Liver (tissue), 9 donors: ENCODE measurements around the gene MT1A. TPM values are rescaled to one million over a fixed set of nuclear protein-coding genes. Genes with fewer than 3 reads are reported as not detected.
A peak's percentile ranks its signal among the peaks of the same experiment; 100 is the strongest.

ENCODE experiments used
- DNase-seq: peaks from one replicate; pipeline ENCODE4 v3.0.0-alpha.2; 2017; ENCODE audit warnings: low spot score
- H3K27ac ChIP-seq, 2 donors: one replicate each; pipeline ENCODE4 v1.7.0; 2013; ENCODE audit warnings: inconsistent platforms in 2 of 2, low read length in 2 of 2, control low read depth in 1 of 2, low read depth in 1 of 2, mild to moderate bottlenecking in 1 of 2
- H3K27me3 ChIP-seq, 4 donors: one replicate each; pipeline versions ENCODE4 v1.6.1 to v1.7.0; 2013; ENCODE audit warnings: low read length in 3 of 4, inconsistent platforms in 1 of 4, mild to moderate bottlenecking in 1 of 4, moderate library complexity in 1 of 4; ENCODE audit not compliant: control insufficient read depth in 4 of 4, insufficient read depth in 4 of 4
- H3K36me3 ChIP-seq, 4 donors: one replicate each; pipeline versions ENCODE4 v1.6.1 to v1.7.0; 2013; ENCODE audit warnings: low read length in 3 of 4, mild to moderate bottlenecking in 3 of 4, low read depth in 1 of 4, moderate library complexity in 1 of 4; ENCODE audit not compliant: control insufficient read depth in 4 of 4, insufficient read depth in 3 of 4
- H3K4me1 ChIP-seq, 4 donors: one replicate each; pipeline versions ENCODE4 v1.6.1 to v1.7.0; 2013; ENCODE audit warnings: low read length in 3 of 4, mild to moderate bottlenecking in 3 of 4, moderate library complexity in 1 of 4; ENCODE audit not compliant: control insufficient read depth in 4 of 4, insufficient read depth in 4 of 4
- H3K4me3 ChIP-seq, 3 donors: one replicate each; pipeline versions ENCODE4 v1.6.1 to v1.7.0; 2013; ENCODE audit warnings: low read length in 3 of 3, control low read depth in 1 of 3, low read depth in 1 of 3, mild to moderate bottlenecking in 1 of 3
- H3K9ac ChIP-seq, 2 donors: one replicate each; pipeline ENCODE4 v1.7.0; 2013; ENCODE audit warnings: low read length in 2 of 2, mild to moderate bottlenecking in 2 of 2, moderate library complexity in 2 of 2, control low read depth in 1 of 2, low read depth in 1 of 2
- H3K9me3 ChIP-seq, 4 donors: one replicate each; pipeline versions ENCODE4 v1.6.1 to v1.7.0; 2013; ENCODE audit warnings: low read length in 3 of 4; ENCODE audit not compliant: control insufficient read depth in 4 of 4
- EGR1 ChIP-seq, 2 donors: IDR thresholded peaks; 2 replicates each; pipeline ENCODE4 v1.6.1; 2016 to 2018; ENCODE audit warnings: antibody characterized with exemption in 2 of 2, low read depth in 2 of 2
- FOXA1 ChIP-seq: IDR thresholded peaks from 2 replicates; pipeline ENCODE4 v1.6.1; 2016; ENCODE audit warnings: antibody characterized with exemption
- GABPA ChIP-seq, 2 donors: IDR thresholded peaks in 1 of 2; conservative IDR thresholded peaks in 1 of 2; 2 replicates each; pipeline ENCODE4 v1.6.1; 2016; ENCODE audit warnings: antibody characterized with exemption in 2 of 2, mild to moderate bottlenecking in 1 of 2, moderate library complexity in 1 of 2
- HNF4A ChIP-seq, 2 donors: conservative IDR thresholded peaks; 2 replicates each; pipeline ENCODE4 v1.6.1; 2016; ENCODE audit warnings: antibody characterized with exemption in 2 of 2, mild to moderate bottlenecking in 2 of 2
- HNF4G ChIP-seq: IDR thresholded peaks from 2 replicates; pipeline ENCODE4 v1.6.1; 2016; ENCODE audit warnings: antibody characterized with exemption
- JUND ChIP-seq, 2 donors: IDR thresholded peaks; 2 replicates each; pipeline ENCODE4 v1.6.1; 2016; ENCODE audit warnings: antibody characterized with exemption in 2 of 2
- MAX ChIP-seq: IDR thresholded peaks from 2 replicates; pipeline ENCODE4 v1.6.1; 2016; ENCODE audit warnings: antibody characterized with exemption
- NR2F2 ChIP-seq: IDR thresholded peaks from 2 replicates; pipeline ENCODE4 v1.6.1; 2016; ENCODE audit warnings: antibody characterized with exemption
- RAD21 ChIP-seq, 2 donors: IDR thresholded peaks; 2 replicates each; pipeline ENCODE4 v1.6.1; 2016; ENCODE audit warnings: antibody characterized with exemption in 2 of 2, mild to moderate bottlenecking in 2 of 2
- RXRA ChIP-seq, 2 donors: IDR thresholded peaks; 2 replicates each; pipeline ENCODE4 v1.6.1; 2017 to 2018; ENCODE audit warnings: antibody characterized with exemption in 2 of 2, mild to moderate bottlenecking in 1 of 2
- SP1 ChIP-seq: IDR thresholded peaks from 2 replicates; pipeline ENCODE4 v1.6.1; 2018; ENCODE audit warnings: antibody characterized with exemption, mild to moderate bottlenecking
- TAF1 ChIP-seq: conservative IDR thresholded peaks from 2 replicates; pipeline ENCODE4 v1.6.1; 2016; ENCODE audit warnings: antibody characterized with exemption, mild to moderate bottlenecking
- YY1 ChIP-seq: IDR thresholded peaks from 2 replicates; pipeline ENCODE4 v1.6.1; 2016; ENCODE audit warnings: antibody characterized with exemption, mild to moderate bottlenecking
- WGBS: extraction: QIAGEN DNeasy Blood & Tissue Kit; methylation state at CpG from one replicate; pipeline ENCODE4 v1.1.7; 2013; 5-methylcytosine and 5-hydroxymethylcytosine counted together
- polyA plus RNA-seq, 2 donors: library from polyadenylated mRNA; stranded (reverse) in 1 of 2; unstranded in 1 of 2; fragments of 200-250 nt in 1 of 2; fragments of >200 nt in 1 of 2; fragmentation: Nextera tagmentation in 1 of 2; extraction: Ambion mirVana in 1 of 2; gene quantifications; one replicate each; pipeline versions ENCODE4 v1.2.1 to v1.2.3, GENCODE V29; 2013 to 2015
- total RNA-seq, 2 donors: library from RNA; depleted of rRNA; stranded (reverse); fragments of >200 nt; gene quantifications; one replicate each; pipeline ENCODE4 v1.2.3, GENCODE V29; 2014
- TF ChIP-seq, protein P1 (sequence below): IDR thresholded peaks from 2 replicates; pipeline ENCODE4 v1.6.1; 2016; ENCODE audit warnings: antibody characterized with exemption, mild to moderate bottlenecking
- TF ChIP-seq, protein P2 (sequence below): IDR thresholded peaks from 2 replicates; pipeline ENCODE4 v1.6.1; 2016; ENCODE audit warnings: antibody characterized with exemption
- TF ChIP-seq, protein P3 (sequence below): IDR thresholded peaks from 2 replicates; pipeline ENCODE4 v1.6.1; 2016; ENCODE audit warnings: antibody characterized with exemption
- donor health status: healthy.
- donor health status: healthy.
- donor health status: healthy.
- donor health status: healthy.
- donor health status: healthy.

MT1A gene
- total and polyA plus RNA-seq, 4 donors: 10.1 to 511 (median 74.6) TPM

DNA sequence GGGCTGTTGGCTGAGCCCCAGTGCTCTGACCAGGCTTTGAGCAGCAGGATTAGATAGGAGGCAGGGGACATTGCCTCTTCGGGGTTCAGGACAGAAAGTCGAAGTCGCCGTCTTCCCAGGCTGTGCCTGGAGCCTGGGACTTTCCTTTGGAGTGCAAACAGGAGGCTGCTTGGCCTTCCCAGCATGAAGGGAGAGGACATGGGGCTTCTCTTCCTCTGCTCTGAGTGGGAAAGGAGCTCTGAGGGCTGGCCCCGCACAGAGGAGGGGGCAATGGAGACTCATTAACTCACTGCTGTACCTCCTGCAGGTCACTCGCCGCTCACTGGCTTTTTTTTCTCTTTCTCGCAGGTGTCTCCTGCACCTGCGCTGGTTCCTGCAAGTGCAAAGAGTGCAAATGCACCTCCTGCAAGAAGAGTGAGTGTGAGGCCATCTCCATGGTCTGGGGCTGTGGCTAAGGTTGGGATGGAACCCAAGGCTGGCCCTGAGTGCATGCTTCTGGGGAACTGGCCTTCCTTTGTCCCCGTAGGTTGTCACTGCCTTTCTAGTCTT lies 19.9 kb downstream of the MT1A start:
- Histone ChIP-seq H3K36me3 (peaks cover 0 to 3% (median 0%) of the 10 kb centered on the region in 4 donors), H3K27ac (peak overlapping the region; percentile 70 to 85), H3K27me3 (no peaks in the 10 kb centered on the region), H3K9me3 (no peaks in the 10 kb centered on the region), H3K4me1 (peaks cover 6 to 19% (median 15%) of the 10 kb centered on the region in 4 donors), H3K9ac (peak overlapping the region; percentile 48 to 55), H3K4me3 (peak overlapping the region; percentile 54 to 74 (median 69))
- DNase-seq: no peak
- no peak for TF ChIP-seq RXRA (IDR thresholded peaks at IDR 0.05)
- no peak for TF ChIP-seq TAF1
- TF ChIP-seq MAX: no peak
- no peak for TF ChIP-seq JUND (IDR thresholded peaks at IDR 0.05)
- no peak for TF ChIP-seq EGR1 (IDR thresholded peaks at IDR 0.05; ENCODE audit: low read depth in 2 of 2)
- no peak for TF ChIP-seq HNF4A (conservative IDR thresholded peaks at IDR 0.05)
- TF ChIP-seq SP1: no peak
- TF ChIP-seq, protein P1, sequence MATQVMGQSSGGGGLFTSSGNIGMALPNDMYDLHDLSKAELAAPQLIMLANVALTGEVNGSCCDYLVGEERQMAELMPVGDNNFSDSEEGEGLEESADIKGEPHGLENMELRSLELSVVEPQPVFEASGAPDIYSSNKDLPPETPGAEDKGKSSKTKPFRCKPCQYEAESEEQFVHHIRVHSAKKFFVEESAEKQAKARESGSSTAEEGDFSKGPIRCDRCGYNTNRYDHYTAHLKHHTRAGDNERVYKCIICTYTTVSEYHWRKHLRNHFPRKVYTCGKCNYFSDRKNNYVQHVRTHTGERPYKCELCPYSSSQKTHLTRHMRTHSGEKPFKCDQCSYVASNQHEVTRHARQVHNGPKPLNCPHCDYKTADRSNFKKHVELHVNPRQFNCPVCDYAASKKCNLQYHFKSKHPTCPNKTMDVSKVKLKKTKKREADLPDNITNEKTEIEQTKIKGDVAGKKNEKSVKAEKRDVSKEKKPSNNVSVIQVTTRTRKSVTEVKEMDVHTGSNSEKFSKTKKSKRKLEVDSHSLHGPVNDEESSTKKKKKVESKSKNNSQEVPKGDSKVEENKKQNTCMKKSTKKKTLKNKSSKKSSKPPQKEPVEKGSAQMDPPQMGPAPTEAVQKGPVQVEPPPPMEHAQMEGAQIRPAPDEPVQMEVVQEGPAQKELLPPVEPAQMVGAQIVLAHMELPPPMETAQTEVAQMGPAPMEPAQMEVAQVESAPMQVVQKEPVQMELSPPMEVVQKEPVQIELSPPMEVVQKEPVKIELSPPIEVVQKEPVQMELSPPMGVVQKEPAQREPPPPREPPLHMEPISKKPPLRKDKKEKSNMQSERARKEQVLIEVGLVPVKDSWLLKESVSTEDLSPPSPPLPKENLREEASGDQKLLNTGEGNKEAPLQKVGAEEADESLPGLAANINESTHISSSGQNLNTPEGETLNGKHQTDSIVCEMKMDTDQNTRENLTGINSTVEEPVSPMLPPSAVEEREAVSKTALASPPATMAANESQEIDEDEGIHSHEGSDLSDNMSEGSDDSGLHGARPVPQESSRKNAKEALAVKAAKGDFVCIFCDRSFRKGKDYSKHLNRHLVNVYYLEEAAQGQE: no peak
- TF ChIP-seq HNF4G: no peak
- TF ChIP-seq RAD21 (IDR thresholded peaks at IDR 0.05): no peak
- TF ChIP-seq NR2F2: no peak
- TF ChIP-seq GABPA (IDR thresholded peaks at IDR 0.05 in 1 of 2, conservative IDR thresholded peaks at IDR 0.05 in 1 of 2): no peak
- TF ChIP-seq, protein P2, sequence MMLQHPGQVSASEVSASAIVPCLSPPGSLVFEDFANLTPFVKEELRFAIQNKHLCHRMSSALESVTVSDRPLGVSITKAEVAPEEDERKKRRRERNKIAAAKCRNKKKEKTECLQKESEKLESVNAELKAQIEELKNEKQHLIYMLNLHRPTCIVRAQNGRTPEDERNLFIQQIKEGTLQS: no peak
- no peak for TF ChIP-seq FOXA1
- TF ChIP-seq, protein P3, sequence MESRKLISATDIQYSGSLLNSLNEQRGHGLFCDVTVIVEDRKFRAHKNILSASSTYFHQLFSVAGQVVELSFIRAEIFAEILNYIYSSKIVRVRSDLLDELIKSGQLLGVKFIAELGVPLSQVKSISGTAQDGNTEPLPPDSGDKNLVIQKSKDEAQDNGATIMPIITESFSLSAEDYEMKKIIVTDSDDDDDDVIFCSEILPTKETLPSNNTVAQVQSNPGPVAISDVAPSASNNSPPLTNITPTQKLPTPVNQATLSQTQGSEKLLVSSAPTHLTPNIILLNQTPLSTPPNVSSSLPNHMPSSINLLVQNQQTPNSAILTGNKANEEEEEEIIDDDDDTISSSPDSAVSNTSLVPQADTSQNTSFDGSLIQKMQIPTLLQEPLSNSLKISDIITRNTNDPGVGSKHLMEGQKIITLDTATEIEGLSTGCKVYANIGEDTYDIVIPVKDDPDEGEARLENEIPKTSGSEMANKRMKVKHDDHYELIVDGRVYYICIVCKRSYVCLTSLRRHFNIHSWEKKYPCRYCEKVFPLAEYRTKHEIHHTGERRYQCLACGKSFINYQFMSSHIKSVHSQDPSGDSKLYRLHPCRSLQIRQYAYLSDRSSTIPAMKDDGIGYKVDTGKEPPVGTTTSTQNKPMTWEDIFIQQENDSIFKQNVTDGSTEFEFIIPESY: no peak
- WGBS: 21% methylated on average over 10 of the region's 10 CpGs

GRCh38 chr16:56662357-56663354 lies 24.2 kb downstream of the MT1A start:
- no peaks in the 10 kb centered on the region for H3K27me3 ChIP-seq
- no peak for DNase-seq

More at GRCh38 chr16:56662357-56663354, 24.2 kb downstream of the MT1A start:
- Histone ChIP-seq H3K36me3 (peaks cover 0 to 3% (median 0%) of the 10 kb centered on the region in 4 donors), H3K4me1 (peaks cover 3 to 20% (median 11%) of the 10 kb centered on the region in 4 donors), H3K9ac (no peak overlapping the region), H3K9me3 (no peaks in the 10 kb centered on the region), H3K4me3 (no peak overlapping the region), H3K27ac (no peak overlapping the region)
- no peak for TF ChIP-seq TAF1
- TF ChIP-seq YY1: no peak
- TF ChIP-seq, protein P3: no peak
- WGBS: 44% methylated on average over 48 of the region's 48 CpGs
